Body of pancreas (tissue), 4 donors: ENCODE data around the gene RAD51B.

ENCODE experiments used
- CTCF ChIP-seq, 7 experiments: fragments of 450-650 bp in 4 of 7; fragments of 200-600 bp in 3 of 7; sonication (generic) in 3 of 7; IDR thresholded peaks; one replicate each; pipeline ENCODE4 v1.5.1; 2016 to 2019; ENCODE audit warnings: antibody characterized with exemption in 7 of 7
- POLR2A ChIP-seq, 3 donors: fragments of 450-650 bp; IDR thresholded peaks; one replicate each; pipeline ENCODE4 v1.6.1; 2016; ENCODE audit warnings: antibody characterized with exemption in 3 of 3, mild to moderate bottlenecking in 2 of 3

- no peak for TF ChIP-seq POLR2A (IDR thresholded peaks at IDR 0.05)
- no peak for TF ChIP-seq CTCF (IDR thresholded peaks at IDR 0.05)
Observed at GRCh38 chr14:68631394-68632053, 811.9 kb downstream of the RAD51B start.
